Testis (tissue), 2 donors: ENCODE results near the gene USP49.
A peak's percentile ranks its signal among the peaks of the same experiment; 100 is the strongest.

ENCODE experiments used
- POLR2A ChIP-seq: fragments of 450-650 bp; IDR thresholded peaks from one replicate; pipeline ENCODE4 v1.6.1; 2017; ENCODE audit warnings: antibody characterized with exemption, mild to moderate bottlenecking, moderate library complexity
- TF ChIP-seq, protein P1 (sequence below), 3 experiments: fragments of 450-650 bp in 2 of 3; fragments of 200-600 bp in 1 of 3; sonication (generic) in 1 of 3; IDR thresholded peaks; one replicate each; pipeline ENCODE4 v1.5.1; 2016 to 2019; ENCODE audit warnings: antibody characterized with exemption in 3 of 3, mild to moderate bottlenecking in 2 of 3, moderate library complexity in 1 of 3

DNA sequence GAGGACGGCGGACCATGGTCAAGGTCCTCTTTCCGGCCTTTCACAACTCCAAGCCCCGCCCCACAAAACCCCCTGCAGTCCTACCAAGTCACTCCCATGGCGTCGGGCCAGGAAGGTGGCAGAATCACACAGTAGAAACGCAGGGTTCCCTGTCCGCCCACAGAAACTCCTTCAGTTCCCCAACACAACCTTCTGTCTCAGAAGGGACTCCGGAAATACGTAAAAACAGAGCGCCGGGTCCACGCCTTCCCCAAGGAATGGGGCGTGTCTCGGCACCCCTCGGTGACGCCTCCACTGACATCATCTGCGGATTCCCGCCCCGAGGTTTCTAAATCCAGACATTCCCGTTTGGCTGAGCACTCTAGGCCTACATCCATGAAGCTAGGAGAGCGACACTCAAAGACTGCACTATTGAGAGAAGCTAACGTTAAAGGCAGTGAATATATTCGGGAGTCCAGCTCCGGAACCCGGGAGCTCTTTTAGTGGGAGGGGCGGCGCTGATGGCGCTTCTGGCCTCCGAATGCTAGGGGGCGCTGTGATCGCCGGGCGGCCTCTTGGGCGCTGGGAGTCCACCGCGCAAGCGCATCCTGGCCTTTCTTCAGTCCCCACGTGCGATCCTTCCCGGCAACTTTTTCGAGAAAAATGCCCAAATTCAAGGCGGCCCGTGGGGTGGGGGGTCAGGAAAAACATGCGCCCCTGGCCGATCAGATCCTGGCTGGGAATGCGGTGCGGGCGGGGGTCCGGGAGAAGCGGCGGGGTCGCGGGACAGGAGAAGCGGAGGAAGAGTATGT is 25.9 kb upstream of the USP49 start, which contains the start of the genes BYSL and MED20:
- TF ChIP-seq, protein P1, sequence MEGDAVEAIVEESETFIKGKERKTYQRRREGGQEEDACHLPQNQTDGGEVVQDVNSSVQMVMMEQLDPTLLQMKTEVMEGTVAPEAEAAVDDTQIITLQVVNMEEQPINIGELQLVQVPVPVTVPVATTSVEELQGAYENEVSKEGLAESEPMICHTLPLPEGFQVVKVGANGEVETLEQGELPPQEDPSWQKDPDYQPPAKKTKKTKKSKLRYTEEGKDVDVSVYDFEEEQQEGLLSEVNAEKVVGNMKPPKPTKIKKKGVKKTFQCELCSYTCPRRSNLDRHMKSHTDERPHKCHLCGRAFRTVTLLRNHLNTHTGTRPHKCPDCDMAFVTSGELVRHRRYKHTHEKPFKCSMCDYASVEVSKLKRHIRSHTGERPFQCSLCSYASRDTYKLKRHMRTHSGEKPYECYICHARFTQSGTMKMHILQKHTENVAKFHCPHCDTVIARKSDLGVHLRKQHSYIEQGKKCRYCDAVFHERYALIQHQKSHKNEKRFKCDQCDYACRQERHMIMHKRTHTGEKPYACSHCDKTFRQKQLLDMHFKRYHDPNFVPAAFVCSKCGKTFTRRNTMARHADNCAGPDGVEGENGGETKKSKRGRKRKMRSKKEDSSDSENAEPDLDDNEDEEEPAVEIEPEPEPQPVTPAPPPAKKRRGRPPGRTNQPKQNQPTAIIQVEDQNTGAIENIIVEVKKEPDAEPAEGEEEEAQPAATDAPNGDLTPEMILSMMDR (IDR thresholded peaks at IDR 0.05), result peak; percentile 98
- TF ChIP-seq POLR2A, result no peak
